Left lung (tissue), 10 donors: ENCODE data around the gene AP1S1. TPM values are rescaled to one million over a fixed set of nuclear protein-coding genes. Genes with fewer than 3 reads are reported as not detected.

ENCODE experiments used
- ATAC-seq: fragments of 200-7000 bp; cut with Tn5 transposase; one replicate; pipeline ENCODE4 v1.9.1; 2020; ENCODE audit warnings: moderate library complexity
- DNase-seq, 4 donors: peaks; one replicate each; pipeline ENCODE4 v3.0.0-alpha.2; 2013 to 2020
- H3K27ac ChIP-seq, 2 donors: fragments of 200-600 bp; sonication (generic) in 1 of 2; one replicate each; pipeline versions ENCODE4 v1.5.0 to v1.8.0; 2020 to 2021
- H3K27me3 ChIP-seq, 2 donors: fragments of 200-600 bp; sonication (generic) in 1 of 2; one replicate each; pipeline versions ENCODE4 v1.5.0 to v1.8.0; 2020 to 2021
- H3K36me3 ChIP-seq, 2 donors: fragments of 200-600 bp; sonication (generic) in 1 of 2; one replicate each; pipeline versions ENCODE4 v1.5.0 to v1.8.0; 2020 to 2021
- H3K4me1 ChIP-seq, 2 donors: fragments of 200-600 bp; one replicate each; pipeline ENCODE4 v1.8.0; 2021
- H3K4me3 ChIP-seq, 2 donors: fragments of 200-600 bp; sonication (generic) in 1 of 2; one replicate each; pipeline versions ENCODE4 v1.5.0 to v1.8.0; 2020 to 2021; ENCODE audit warnings: mild to moderate bottlenecking in 1 of 2
- H3K9me3 ChIP-seq, 2 donors: fragments of 200-600 bp; sonication (generic) in 1 of 2; one replicate each; pipeline versions ENCODE4 v1.5.0 to v1.8.0; 2020 to 2021
- intact Hi-C, 2 donors: fragments of 100-400 bp; cut with DNase I; formaldehyde crosslinking; loops; one replicate each; pipeline versions ENCODE4 v1.11.2 to v1.14.2; 2022
- polyA plus RNA-seq, 6 donors: library from polyadenylated mRNA; unstranded; fragments of 120-200 nt; gene quantifications; one replicate each; pipeline ENCODE4 v1.2.1, GENCODE V29; 2013; ENCODE audit not compliant: insufficient read length in 6 of 6
- total RNA-seq, 2 donors: library from RNA; stranded (reverse); fragmentation: NEBNext Ultra II Directional; extraction: Animal tissue kit (Norgen Biotek cat#: 25700); gene quantifications; one replicate each; pipeline ENCODE4 v1.2.1, GENCODE V29; 2021
- TF ChIP-seq, protein P1 (sequence below), 2 donors: fragments of 200-600 bp; sonication (generic) in 1 of 2; IDR thresholded peaks; one replicate each; pipeline versions ENCODE4 v1.5.0 to v1.8.0; 2021; ENCODE audit warnings: antibody characterized with exemption in 2 of 2
- donor health status: DM: no; HTN: yes; CAD: no.
- donor health status: DM: no; HTN: no; CAD: no.

Gene AP1S1
- total and polyA plus RNA-seq, 8 donors: 39.4 to 92.6 (median 85.1) TPM

DNA sequence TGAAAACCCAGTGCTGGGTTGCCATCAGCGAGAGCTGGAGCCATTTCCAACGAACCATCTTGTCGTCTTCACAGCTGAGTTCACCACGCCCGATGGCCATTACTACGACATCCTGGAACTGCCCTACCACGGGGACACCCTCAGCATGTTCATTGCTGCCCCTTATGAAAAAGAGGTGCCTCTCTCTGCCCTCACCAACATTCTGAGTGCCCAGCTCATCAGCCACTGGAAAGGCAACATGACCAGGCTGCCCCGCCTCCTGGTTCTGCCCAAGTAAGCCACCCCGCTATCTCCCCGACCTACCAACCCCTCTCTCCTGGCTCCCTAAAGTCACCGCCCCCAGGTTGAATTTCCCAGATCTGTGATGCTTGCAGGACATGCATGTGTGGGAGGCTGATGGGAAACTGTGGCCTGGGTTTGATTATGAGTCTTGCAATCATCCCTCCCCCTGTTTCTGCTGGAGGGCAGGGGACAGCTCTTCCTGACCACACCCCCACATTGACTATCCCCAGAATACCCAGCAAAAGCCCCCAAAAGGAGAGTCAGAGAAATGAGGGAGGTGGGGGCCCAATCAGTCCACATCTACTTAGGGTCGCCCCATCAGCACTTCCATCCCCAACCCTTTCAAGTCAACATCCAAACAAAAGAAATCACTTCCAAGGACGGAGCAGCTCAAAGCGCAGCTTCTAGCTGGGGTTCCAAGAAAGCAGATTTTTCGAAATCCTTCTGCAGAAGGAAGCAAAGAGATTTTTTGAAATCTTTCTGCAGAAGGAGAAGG lies 20.5 kb upstream of the AP1S1 start:
- intact Hi-C loops: loop anchor here in 1 of 2 donors (10.0 kb wide), 1 partner anchor 49 kb away; the partner anchor contains the start of gene TRIM56
- Histone ChIP-seq H3K27me3 (no peaks in the 10 kb centered on the region), H3K9me3 (no peaks in the 10 kb centered on the region), H3K27ac (peak overlapping the region in 1 of 2 donors; percentile 13), H3K36me3 (peaks cover 0 to 41% of the 10 kb centered on the region in 2 donors), H3K4me1 (peaks cover 7 to 55% of the 10 kb centered on the region in 2 donors), H3K4me3 (no peak overlapping the region)
- no peak for DNase-seq
- no peak for ATAC-seq
- TF ChIP-seq, protein P1, sequence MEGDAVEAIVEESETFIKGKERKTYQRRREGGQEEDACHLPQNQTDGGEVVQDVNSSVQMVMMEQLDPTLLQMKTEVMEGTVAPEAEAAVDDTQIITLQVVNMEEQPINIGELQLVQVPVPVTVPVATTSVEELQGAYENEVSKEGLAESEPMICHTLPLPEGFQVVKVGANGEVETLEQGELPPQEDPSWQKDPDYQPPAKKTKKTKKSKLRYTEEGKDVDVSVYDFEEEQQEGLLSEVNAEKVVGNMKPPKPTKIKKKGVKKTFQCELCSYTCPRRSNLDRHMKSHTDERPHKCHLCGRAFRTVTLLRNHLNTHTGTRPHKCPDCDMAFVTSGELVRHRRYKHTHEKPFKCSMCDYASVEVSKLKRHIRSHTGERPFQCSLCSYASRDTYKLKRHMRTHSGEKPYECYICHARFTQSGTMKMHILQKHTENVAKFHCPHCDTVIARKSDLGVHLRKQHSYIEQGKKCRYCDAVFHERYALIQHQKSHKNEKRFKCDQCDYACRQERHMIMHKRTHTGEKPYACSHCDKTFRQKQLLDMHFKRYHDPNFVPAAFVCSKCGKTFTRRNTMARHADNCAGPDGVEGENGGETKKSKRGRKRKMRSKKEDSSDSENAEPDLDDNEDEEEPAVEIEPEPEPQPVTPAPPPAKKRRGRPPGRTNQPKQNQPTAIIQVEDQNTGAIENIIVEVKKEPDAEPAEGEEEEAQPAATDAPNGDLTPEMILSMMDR (IDR thresholded peaks at IDR 0.05): no peak

DNA sequence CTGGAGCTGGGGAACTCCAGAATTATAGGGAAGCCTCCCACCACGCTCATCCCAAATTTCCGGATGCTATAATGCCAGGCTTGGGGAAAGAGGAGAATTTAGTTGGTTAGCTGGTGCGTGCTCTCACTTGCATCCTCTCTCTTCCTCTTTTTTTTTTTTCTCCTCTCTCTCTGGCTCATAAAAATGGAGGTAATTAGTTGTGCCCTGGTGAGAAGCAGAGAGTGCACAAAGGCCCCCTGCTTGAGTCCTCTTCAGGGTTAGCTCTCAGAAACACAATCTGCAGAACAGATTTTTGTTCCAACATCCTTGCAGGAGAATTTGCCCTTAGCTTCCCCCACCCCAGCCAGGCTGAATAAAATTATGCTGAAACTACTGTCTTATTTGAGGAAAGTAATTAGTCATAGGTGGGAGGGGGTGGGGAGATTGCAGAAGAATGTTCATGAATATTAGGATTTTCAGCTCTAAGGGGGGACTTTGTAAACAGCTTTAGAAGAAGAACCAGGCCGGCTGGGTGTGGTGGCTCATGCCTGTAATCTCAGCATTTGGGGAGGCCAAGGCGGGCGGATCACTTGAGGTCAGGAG lies 19.8 kb upstream of the AP1S1 start:
- no peak for ATAC-seq

DNA sequence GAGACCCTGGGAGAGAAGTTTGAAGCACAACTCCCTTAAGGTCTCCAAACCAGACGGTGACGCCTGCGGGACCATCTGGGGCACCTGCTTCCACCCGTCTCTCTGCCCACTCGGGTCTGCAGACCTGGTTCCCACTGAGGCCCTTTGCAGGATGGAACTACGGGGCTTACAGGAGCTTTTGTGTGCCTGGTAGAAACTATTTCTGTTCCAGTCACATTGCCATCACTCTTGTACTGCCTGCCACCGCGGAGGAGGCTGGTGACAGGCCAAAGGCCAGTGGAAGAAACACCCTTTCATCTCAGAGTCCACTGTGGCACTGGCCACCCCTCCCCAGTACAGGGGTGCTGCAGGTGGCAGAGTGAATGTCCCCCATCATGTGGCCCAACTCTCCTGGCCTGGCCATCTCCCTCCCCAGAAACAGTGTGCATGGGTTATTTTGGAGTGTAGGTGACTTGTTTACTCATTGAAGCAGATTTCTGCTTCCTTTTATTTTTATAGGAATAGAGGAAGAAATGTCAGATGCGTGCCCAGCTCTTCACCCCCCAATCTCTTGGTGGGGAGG lies 16.5 kb upstream of the AP1S1 start:
- intact Hi-C loops: loop anchor here (5.0 to 10.0 kb wide), 2 partner anchors 40 to 53 kb away; partner anchors contain the start of gene TRIM56 (in 1 of the 2)
- TF ChIP-seq, protein P1 (IDR thresholded peaks at IDR 0.05): no peak
- peak overlapping the region in 1 of 2 donors; percentile 2 for H3K4me3 ChIP-seq
- ATAC-seq (peak; percentile 7), DNase-seq (no peak)
- H3K9me3 ChIP-seq: no peaks in the 10 kb centered on the region
- H3K36me3 ChIP-seq: peaks cover 0 to 19% of the 10 kb centered on the region in 2 donors
- H3K27me3 ChIP-seq: no peaks in the 10 kb centered on the region
- peak overlapping the region; percentile 51 to 85 for H3K27ac ChIP-seq
- H3K4me1 ChIP-seq: peaks cover 7 to 64% of the 10 kb centered on the region in 2 donors

More for the DNA sequence above, 19.8 kb upstream of the AP1S1 start:
- no peaks in the 10 kb centered on the region for H3K9me3 ChIP-seq
- peak overlapping the region in 1 of 2 donors; percentile 13 for H3K27ac ChIP-seq
- peaks cover 7 to 60% of the 10 kb centered on the region in 2 donors for H3K4me1 ChIP-seq
- no peak for DNase-seq
- H3K36me3 ChIP-seq: peaks cover 0 to 41% of the 10 kb centered on the region in 2 donors
- TF ChIP-seq, protein P1 (IDR thresholded peaks at IDR 0.05): no peak
- intact Hi-C loops: loop anchor here in 1 of 2 donors (10.0 kb wide), 1 partner anchor 50 kb away; the partner anchor contains the start of gene TRIM56
- H3K4me3 ChIP-seq: no peak overlapping the region
- no peaks in the 10 kb centered on the region for H3K27me3 ChIP-seq

DNA sequence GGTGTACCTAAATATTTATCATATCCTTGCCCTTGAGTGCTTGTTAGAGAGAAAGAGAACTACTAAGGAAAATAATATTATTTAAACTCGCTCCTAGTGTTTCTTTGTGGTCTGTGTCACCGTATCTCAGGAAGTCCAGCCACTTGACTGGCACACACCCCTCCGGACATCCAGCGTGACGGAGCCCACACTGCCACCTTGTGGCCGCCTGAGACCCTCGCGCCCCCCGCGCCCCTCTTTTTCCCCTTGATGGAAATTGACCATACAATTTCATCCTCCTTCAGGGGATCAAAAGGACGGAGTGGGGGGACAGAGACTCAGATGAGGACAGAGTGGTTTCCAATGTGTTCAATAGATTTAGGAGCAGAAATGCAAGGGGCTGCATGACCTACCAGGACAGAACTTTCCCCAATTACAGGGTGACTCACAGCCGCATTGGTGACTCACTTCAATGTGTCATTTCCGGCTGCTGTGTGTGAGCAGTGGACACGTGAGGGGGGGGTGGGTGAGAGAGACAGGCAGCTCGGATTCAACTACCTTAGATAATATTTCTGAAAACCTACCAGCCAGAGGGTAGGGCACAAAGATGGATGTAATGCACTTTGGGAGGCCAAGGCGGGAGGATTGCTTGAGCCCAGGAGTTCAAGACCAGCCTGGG lies 15.9 kb upstream of the AP1S1 start:
- Histone ChIP-seq H3K27ac (peak overlapping the region; percentile 51 to 85), H3K4me3 (peak overlapping the region in 1 of 2 donors; percentile 2), H3K27me3 (no peaks in the 10 kb centered on the region), H3K9me3 (no peaks in the 10 kb centered on the region), H3K36me3 (peaks cover 0 to 19% of the 10 kb centered on the region in 2 donors), H3K4me1 (peaks cover 7 to 63% of the 10 kb centered on the region in 2 donors)
- DNase-seq: peak in 3 of 4 donors; percentile 60 to 86 (median 84)
- intact Hi-C loops: loop anchor here (5.0 to 10.0 kb wide), 2 partner anchors 41 to 54 kb away; partner anchors contain the start of gene TRIM56 (in 1 of the 2)
- TF ChIP-seq, protein P1 (IDR thresholded peaks at IDR 0.05): peak; percentile 72 to 74
- ATAC-seq: peak; percentile 85
